ENCODE data around the gene LMTK3. TPM values are rescaled to one million over a fixed set of nuclear protein-coding genes. Genes with fewer than 3 reads are reported as not detected.

The LMTK3 gene
- total RNA-seq, 2 donors from 2014 or later: 4.2 to 9.6 TPM

DNA sequence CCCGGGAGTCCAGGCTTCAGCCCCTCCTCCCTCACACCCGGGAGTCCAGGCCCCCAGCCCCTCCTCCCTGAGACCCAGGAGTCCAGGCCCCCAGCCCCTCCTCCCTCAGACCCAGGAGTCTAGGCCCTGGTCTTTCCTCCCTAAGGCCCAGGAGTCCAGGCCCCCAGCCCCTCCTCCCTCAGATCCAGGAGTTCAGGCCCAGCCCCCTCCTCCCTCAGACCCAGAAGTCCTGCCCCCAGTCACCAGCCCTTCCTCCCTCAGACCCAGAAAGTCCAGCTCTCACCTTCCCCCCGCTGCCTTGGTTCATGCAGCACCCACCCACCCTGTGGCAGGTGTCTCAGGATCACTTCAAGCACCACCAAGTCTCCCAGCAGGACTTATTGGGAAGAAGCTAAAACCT is 28.3 kb downstream of the LMTK3 start:
- H3K9me3 ChIP-seq: no peaks in the 10 kb centered on the region
- H3K4me1 ChIP-seq: peaks cover 26% of the 10 kb centered on the region
- TF ChIP-seq POLR2A (IDR thresholded peaks at IDR 0.05): no peak
- H3K27ac ChIP-seq: no peak overlapping the region
- intact Hi-C loops (cut with DNase I): no loop called here
- H3K27me3 ChIP-seq: no peaks in the 10 kb centered on the region
- DNase-seq: peak in 1 of 4 donors; percentile 15
- no peak overlapping the region for H3K4me3 ChIP-seq
- peaks cover under 1 to 1% of the 10 kb centered on the region in 2 donors for H3K36me3 ChIP-seq (replicated peaks in 1 of 2; ENCODE audit: insufficient read depth in 1 of 2, low read depth in 2 of 2)
- ATAC-seq: no peak
- WGBS, 2 donors: 50 to 100% methylated on average over 1 to 2 of the region's 3 CpGs

- no peak for ATAC-seq
- H3K27ac ChIP-seq: no peak overlapping the region
These were observed 29.6 kb downstream of the LMTK3 start for GRCh38 chr19:48481846-48482639.

GRCh38 chr19:48480558-48481500 is 30.8 kb downstream of the LMTK3 start:
- Histone ChIP-seq H3K4me3 (peak overlapping the region; percentile 23 to 33), H3K4me1 (peaks cover 23% of the 10 kb centered on the region), H3K27ac (peak overlapping the region in 3 of 4 donors; percentile 50 to 75 (median 71)), H3K27me3 (no peaks in the 10 kb centered on the region), H3K36me3 (replicated peaks in 1 of 2; ENCODE audit: insufficient read depth in 1 of 2, low read depth in 2 of 2) (peaks cover 7 to 8% of the 10 kb centered on the region in 2 donors), H3K9me3 (no peaks in the 10 kb centered on the region)
- peak in 2 of 3 donors; percentile 32 for TF ChIP-seq POLR2A (IDR thresholded peaks at IDR 0.05)
- TF ChIP-seq CTCF (IDR thresholded peaks at IDR 0.05): no peak
- ATAC-seq (peak; percentile 64), DNase-seq (peak in 3 of 4 donors; percentile 45 to 59 (median 46))
- WGBS, 2 donors: 18 to 44% methylated on average over 38 to 51 of the region's 52 CpGs
- intact Hi-C loops (cut with DNase I): no loop called here

More at GRCh38 chr19:48481846-48482639, 29.6 kb downstream of the LMTK3 start:
- TF ChIP-seq CTCF (IDR thresholded peaks at IDR 0.05) (no peak), POLR2A (IDR thresholded peaks at IDR 0.05) (no peak)
- Histone ChIP-seq H3K4me1 (peaks cover 23% of the 10 kb centered on the region), H3K4me3 (no peak overlapping the region), H3K9me3 (no peaks in the 10 kb centered on the region), H3K36me3 (replicated peaks in 1 of 2; ENCODE audit: insufficient read depth in 1 of 2, low read depth in 2 of 2) (peaks cover 2 to 7% of the 10 kb centered on the region in 2 donors), H3K27me3 (no peaks in the 10 kb centered on the region)
- intact Hi-C loops (cut with DNase I): no loop called here
- DNase-seq: no peak
- WGBS, 2 donors: 83 to 87% methylated on average over 7 of the region's 7 CpGs

GRCh38 chr19:48480183-48480557 is 31.5 kb downstream of the LMTK3 start:
- Histone ChIP-seq H3K36me3 (replicated peaks in 1 of 2; ENCODE audit: insufficient read depth in 1 of 2, low read depth in 2 of 2) (peaks cover 9 to 12% of the 10 kb centered on the region in 2 donors), H3K4me3 (peak overlapping the region; percentile 23 to 33), H3K4me1 (peaks cover 23% of the 10 kb centered on the region), H3K27ac (peak overlapping the region in 3 of 4 donors; percentile 50 to 75 (median 71)), H3K9me3 (no peaks in the 10 kb centered on the region), H3K27me3 (no peaks in the 10 kb centered on the region)
- ATAC-seq (peak; percentile 59), DNase-seq (peak; percentile 62 to 74 (median 65))
- TF ChIP-seq CTCF (IDR thresholded peaks at IDR 0.05) (no peak), POLR2A (IDR thresholded peaks at IDR 0.05) (peak in 1 of 3 donors; percentile 29)
- 11 to 37% methylated on average over 4 to 32 of the region's 32 CpGs for WGBS, 2 donors
- intact Hi-C loops (cut with DNase I): no loop called here

DNA sequence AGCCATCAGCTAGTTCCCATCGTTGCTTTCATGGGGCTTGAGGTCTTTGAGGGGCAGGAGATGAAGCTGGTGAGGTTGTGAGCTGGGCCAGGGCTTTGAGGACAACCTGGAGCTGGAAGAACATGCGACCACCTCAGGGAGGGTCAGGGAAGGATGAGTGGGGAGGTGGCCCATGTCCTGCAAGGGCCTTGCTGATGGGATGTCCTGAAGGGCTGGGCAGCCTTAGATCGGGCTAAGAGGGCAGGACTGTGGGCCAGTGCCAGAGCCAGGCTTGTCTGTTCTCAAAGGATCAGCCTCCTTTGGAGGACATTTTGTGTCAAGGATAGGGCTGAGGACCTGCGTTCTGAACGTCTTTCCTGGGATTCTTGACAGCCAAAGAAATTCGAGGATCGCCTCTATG is 31.9 kb downstream of the LMTK3 start:
- Histone ChIP-seq H3K27ac (peak overlapping the region in 2 of 4 donors; percentile 50 to 71), H3K4me1 (peaks cover 23% of the 10 kb centered on the region), H3K4me3 (no peak overlapping the region), H3K9me3 (no peaks in the 10 kb centered on the region), H3K27me3 (no peaks in the 10 kb centered on the region), H3K36me3 (replicated peaks in 1 of 2; ENCODE audit: insufficient read depth in 1 of 2, low read depth in 2 of 2) (peaks cover 14 to 15% of the 10 kb centered on the region in 2 donors)
- DNase-seq: no peak
- intact Hi-C loops (cut with DNase I): no loop called here
- 78 to 79% methylated on average over 6 to 7 of the region's 7 CpGs for WGBS, 2 donors
- TF ChIP-seq CTCF (IDR thresholded peaks at IDR 0.05): no peak
- no peak for TF ChIP-seq POLR2A (IDR thresholded peaks at IDR 0.05)
- ATAC-seq: no peak

All from body of pancreas (tissue), 4 donors.